Mucosa of rectum (tissue), 2 donors: ENCODE data around the gene CAMK2A.

ENCODE experiments used
- H3K27ac ChIP-seq, 2 donors: one replicate each; pipeline ENCODE4 v1.7.0; 2013; ENCODE audit warnings: inconsistent platforms in 2 of 2, low read depth in 2 of 2, low read length in 2 of 2
- H3K27me3 ChIP-seq, 2 donors: one replicate each; pipeline ENCODE4 v1.7.0; 2013; ENCODE audit warnings: low read length in 2 of 2; ENCODE audit not compliant: control insufficient read depth in 2 of 2, insufficient read depth in 2 of 2
- H3K36me3 ChIP-seq, 2 donors: one replicate each; pipeline ENCODE4 v1.7.0; 2013; ENCODE audit warnings: low read length in 2 of 2; ENCODE audit not compliant: control insufficient read depth in 2 of 2, insufficient read depth in 2 of 2
- H3K4me1 ChIP-seq, 2 donors: one replicate each; pipeline ENCODE4 v1.7.0; 2013; ENCODE audit warnings: low read length in 2 of 2, mild to moderate bottlenecking in 1 of 2; ENCODE audit not compliant: control insufficient read depth in 2 of 2, insufficient read depth in 2 of 2
- H3K4me3 ChIP-seq, 2 donors: one replicate each; pipeline ENCODE4 v1.7.0; 2013; ENCODE audit warnings: low read length in 2 of 2
- H3K9ac ChIP-seq, 2 donors: one replicate each; pipeline ENCODE4 v1.7.0; 2013; ENCODE audit warnings: low read length in 2 of 2, low read depth in 1 of 2, mild to moderate bottlenecking in 1 of 2
- H3K9me3 ChIP-seq, 2 donors: one replicate each; pipeline ENCODE4 v1.7.0; 2013; ENCODE audit warnings: low read length in 2 of 2; ENCODE audit not compliant: control insufficient read depth in 2 of 2
- donor health status: healthy.
- donor health status: Normal muscosa, but diverticular disease.

CAMK2A gene

GRCh38 chr5:150316320-150316719, 26.7 kb upstream of the CAMK2A start:
- no peaks in the 10 kb centered on the region for H3K36me3 ChIP-seq
- H3K27ac ChIP-seq = no peak overlapping the region
- no peak overlapping the region for H3K9ac ChIP-seq
- no peaks in the 10 kb centered on the region for H3K9me3 ChIP-seq
- H3K4me1 ChIP-seq = no peaks in the 10 kb centered on the region
- no peak overlapping the region for H3K4me3 ChIP-seq
- H3K27me3 ChIP-seq = no peaks in the 10 kb centered on the region

DNA sequence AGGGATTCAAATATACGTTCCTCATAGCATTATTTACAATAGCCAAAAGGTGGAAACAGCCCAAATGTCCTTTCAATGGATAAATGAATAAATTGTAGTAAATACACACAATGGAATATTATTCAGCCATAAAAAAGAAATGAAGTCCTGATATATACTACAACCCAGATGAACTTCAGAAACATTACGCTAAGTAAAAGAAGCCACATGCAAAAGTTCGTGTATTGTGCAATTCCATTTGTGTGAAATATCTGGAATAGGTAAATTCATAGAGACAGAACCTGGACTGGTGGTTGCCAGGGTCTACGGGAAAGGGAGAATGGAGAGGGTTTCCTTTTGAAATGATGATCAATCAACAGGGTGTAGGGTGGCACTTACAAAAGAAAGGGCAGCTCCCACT, 25.7 kb upstream of the CAMK2A start:
- Histone ChIP-seq H3K4me3 (no peak overlapping the region), H3K36me3 (no peaks in the 10 kb centered on the region), H3K9ac (no peak overlapping the region), H3K9me3 (no peaks in the 10 kb centered on the region), H3K4me1 (no peaks in the 10 kb centered on the region), H3K27me3 (no peaks in the 10 kb centered on the region), H3K27ac (no peak overlapping the region)

DNA sequence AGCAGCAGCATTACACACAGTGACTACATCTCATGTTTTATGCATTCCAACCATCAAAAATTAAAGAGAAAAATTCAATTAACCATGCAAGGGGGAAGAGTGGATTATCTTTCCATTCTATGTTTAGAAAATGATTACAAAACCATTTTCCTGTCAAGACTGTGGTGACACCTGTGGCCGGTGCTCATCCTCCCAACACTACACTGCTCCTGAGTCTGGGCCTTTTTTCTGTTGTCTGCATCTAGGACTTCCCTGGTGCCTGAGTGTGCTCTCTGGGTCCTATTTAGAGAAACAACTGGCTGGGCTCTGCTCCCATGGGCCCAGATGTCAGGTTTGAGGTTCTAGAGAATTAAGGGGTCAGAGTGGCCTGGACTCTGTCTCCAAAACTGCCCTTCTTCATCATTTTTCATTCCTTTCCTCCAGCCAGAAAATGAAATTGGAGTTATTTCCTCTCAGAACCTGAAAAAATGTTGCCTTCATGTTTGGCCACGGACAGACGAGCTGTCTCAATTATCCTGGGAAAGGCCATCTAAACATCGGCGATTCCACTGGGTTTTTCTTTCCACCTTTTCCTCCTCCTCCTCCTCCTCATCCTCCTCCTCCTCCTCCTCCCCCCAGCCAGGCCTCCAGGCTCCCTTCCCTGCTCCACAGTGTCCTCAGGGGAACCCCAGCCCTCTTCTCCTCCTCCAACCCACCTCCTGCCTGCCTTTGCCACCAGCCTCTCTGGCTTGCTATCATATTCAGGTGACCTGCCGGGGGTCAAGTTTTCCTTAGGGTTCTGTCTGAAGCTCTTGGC, 24.5 kb upstream of the CAMK2A start:
- Histone ChIP-seq H3K4me1 (no peaks in the 10 kb centered on the region), H3K9me3 (no peaks in the 10 kb centered on the region), H3K27ac (no peak overlapping the region), H3K27me3 (no peaks in the 10 kb centered on the region), H3K36me3 (no peaks in the 10 kb centered on the region), H3K9ac (no peak overlapping the region), H3K4me3 (no peak overlapping the region)

DNA sequence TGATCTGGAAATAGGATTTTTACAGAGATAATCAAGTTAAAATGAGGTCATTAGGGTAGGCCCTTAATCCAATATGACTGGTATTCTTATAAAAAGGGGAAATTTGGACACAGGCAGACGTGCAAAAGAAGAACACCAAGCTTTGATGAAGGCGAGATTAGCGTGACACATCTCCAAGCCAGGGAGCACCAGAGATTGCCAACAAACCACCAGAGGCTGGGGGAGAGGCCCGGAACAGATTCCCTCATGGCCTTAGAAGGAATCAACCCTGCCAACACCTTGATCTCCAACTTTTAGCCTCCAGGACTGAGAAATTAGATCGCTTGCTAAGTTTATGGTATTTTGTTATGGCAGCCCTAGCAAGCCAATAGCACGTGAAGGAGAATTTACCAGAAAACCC, 23.9 kb upstream of the CAMK2A start:
- Histone ChIP-seq H3K27ac (no peak overlapping the region), H3K9ac (no peak overlapping the region)

DNA sequence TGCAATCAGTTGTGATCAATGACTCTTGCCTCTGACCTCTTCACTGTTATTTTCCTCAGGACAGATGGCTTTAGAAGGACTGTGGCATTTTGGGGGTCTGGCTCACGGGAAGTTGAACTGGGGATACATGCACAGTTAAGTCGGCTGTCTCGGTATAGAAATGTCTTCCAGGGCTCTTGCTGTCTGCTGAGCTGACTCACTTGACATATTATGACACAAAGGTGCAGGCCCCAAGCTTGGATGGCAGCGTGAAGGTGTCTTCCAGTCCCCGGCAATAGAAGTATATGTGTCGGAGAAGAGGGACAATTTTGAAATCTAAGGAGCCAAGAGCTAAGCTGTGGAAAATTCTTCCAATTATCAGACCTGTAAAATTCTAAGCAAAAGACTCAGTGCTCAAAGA, 22.9 kb upstream of the CAMK2A start:
- H3K4me3 ChIP-seq = no peak overlapping the region
- H3K27me3 ChIP-seq = no peaks in the 10 kb centered on the region
- H3K9ac ChIP-seq = no peak overlapping the region
- no peak overlapping the region for H3K27ac ChIP-seq
- H3K9me3 ChIP-seq = no peaks in the 10 kb centered on the region
- no peaks in the 10 kb centered on the region for H3K36me3 ChIP-seq
- H3K4me1 ChIP-seq = no peaks in the 10 kb centered on the region

More for the DNA sequence above, 23.9 kb upstream of the CAMK2A start:
- Histone ChIP-seq H3K9me3 (no peaks in the 10 kb centered on the region), H3K4me3 (no peak overlapping the region), H3K27me3 (no peaks in the 10 kb centered on the region), H3K4me1 (no peaks in the 10 kb centered on the region), H3K36me3 (no peaks in the 10 kb centered on the region)

DNA sequence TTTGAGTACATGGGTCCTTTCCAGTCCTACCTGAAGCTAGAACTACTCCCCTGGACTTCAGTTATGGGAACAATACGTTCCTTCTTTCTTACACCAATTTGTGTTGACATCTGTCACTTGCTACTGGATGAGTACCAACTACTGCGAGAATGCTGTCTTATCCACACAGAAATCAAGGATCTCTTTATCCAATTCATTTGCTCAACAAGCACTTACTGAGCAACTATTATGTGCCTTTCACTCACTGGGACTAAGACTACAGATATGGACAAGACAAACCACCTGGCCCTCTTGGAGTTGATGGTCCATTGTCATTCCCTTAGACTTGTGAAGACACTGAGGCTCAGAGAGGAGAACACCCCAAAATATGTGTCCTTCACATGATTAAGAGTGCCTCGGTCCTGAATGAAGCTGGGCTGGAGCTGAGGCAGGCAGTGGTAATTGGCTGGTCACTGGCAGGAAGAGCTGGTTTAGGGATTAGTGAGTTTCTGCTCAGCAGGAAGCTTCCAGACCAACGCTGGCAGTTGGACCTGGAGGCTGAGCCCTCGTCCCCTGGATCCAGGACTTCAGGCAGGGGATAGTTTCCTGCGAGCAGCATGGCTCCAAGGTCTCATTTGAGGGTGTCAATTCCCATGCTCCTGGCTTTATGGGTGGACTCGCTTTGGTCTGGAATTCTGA, 21.6 kb upstream of the CAMK2A start:
- no peaks in the 10 kb centered on the region for H3K4me1 ChIP-seq
- no peaks in the 10 kb centered on the region for H3K9me3 ChIP-seq
- H3K9ac ChIP-seq = no peak overlapping the region

DNA sequence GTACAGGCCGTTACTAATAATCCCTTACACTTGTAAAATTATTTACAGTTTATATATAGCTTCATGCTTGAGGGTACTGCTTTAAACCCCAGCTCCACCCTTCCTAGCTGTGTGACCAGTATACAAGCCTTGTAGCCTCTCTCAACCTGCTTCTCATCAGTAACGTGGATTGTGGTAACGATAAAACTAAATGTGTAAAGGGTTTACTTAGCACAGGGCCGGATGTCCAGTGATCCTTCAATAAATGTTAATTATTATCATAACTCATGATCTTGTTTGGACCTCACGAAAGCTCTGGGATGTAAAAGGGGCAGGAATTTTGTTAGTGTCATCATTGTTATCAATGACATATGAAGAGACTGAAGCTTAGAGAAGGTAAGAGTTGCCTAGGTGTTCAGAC, 20.7 kb upstream of the CAMK2A start:
- H3K9me3 ChIP-seq = no peaks in the 10 kb centered on the region
- H3K36me3 ChIP-seq = no peaks in the 10 kb centered on the region

More for the DNA sequence above, 21.6 kb upstream of the CAMK2A start:
- Histone ChIP-seq H3K27ac (no peak overlapping the region), H3K36me3 (no peaks in the 10 kb centered on the region), H3K4me3 (no peak overlapping the region), H3K27me3 (no peaks in the 10 kb centered on the region)

GRCh38 chr5:150309886-150310239, 20.3 kb upstream of the CAMK2A start:
- H3K4me3 ChIP-seq = no peak overlapping the region
- H3K27ac ChIP-seq = no peak overlapping the region
- no peak overlapping the region for H3K9ac ChIP-seq
- no peaks in the 10 kb centered on the region for H3K4me1 ChIP-seq
- H3K36me3 ChIP-seq = no peaks in the 10 kb centered on the region
- no peaks in the 10 kb centered on the region for H3K9me3 ChIP-seq
- H3K27me3 ChIP-seq = no peaks in the 10 kb centered on the region

More for the DNA sequence above, 20.7 kb upstream of the CAMK2A start:
- H3K4me3 ChIP-seq = no peak overlapping the region
- no peaks in the 10 kb centered on the region for H3K4me1 ChIP-seq
- no peak overlapping the region for H3K9ac ChIP-seq
- no peak overlapping the region for H3K27ac ChIP-seq
- no peaks in the 10 kb centered on the region for H3K27me3 ChIP-seq

- no peaks in the 10 kb centered on the region for H3K4me1 ChIP-seq
- no peaks in the 10 kb centered on the region for H3K36me3 ChIP-seq
- no peaks in the 10 kb centered on the region for H3K27me3 ChIP-seq
- no peak overlapping the region for H3K27ac ChIP-seq
- no peaks in the 10 kb centered on the region for H3K9me3 ChIP-seq
- no peak overlapping the region for H3K9ac ChIP-seq
- H3K4me3 ChIP-seq = no peak overlapping the region
Observed at GRCh38 chr5:150309101-150309885, 19.7 kb upstream of the CAMK2A start.
